Measurements from ENCODE around the gene NOL3.

- TF ChIP-seq, protein P1, sequence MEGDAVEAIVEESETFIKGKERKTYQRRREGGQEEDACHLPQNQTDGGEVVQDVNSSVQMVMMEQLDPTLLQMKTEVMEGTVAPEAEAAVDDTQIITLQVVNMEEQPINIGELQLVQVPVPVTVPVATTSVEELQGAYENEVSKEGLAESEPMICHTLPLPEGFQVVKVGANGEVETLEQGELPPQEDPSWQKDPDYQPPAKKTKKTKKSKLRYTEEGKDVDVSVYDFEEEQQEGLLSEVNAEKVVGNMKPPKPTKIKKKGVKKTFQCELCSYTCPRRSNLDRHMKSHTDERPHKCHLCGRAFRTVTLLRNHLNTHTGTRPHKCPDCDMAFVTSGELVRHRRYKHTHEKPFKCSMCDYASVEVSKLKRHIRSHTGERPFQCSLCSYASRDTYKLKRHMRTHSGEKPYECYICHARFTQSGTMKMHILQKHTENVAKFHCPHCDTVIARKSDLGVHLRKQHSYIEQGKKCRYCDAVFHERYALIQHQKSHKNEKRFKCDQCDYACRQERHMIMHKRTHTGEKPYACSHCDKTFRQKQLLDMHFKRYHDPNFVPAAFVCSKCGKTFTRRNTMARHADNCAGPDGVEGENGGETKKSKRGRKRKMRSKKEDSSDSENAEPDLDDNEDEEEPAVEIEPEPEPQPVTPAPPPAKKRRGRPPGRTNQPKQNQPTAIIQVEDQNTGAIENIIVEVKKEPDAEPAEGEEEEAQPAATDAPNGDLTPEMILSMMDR (IDR thresholded peaks at IDR 0.05; ENCODE audit: extremely low read depth in 1 of 2, insufficient read depth in 1 of 2, low read depth in 1 of 2, low read length in 2 of 2): no peak
- TF ChIP-seq EZH2 (IDR thresholded peaks at IDR 0.05; ENCODE audit: borderline replicate concordance, low read depth, low read length, severe bottlenecking) (no peak), POLR2A (IDR thresholded peaks at IDR 0.05; ENCODE audit: low read depth, low read length) (no peak), POLR2AphosphoS5 (IDR thresholded peaks at IDR 0.05; ENCODE audit: insufficient read depth, low read depth, low read length) (no peak), FOS (IDR thresholded peaks at IDR 0.05; ENCODE audit: borderline replicate concordance, insufficient read depth, low read length) (no peak)
Observed at GRCh38 chr16:67182288-67182687, 11.9 kb downstream of the NOL3 start.
